H1 (cell line): ENCODE measurements around the gene BTBD16. TPM values are rescaled to one million over a fixed set of nuclear protein-coding genes. Genes with fewer than 3 reads are reported as not detected.

ENCODE experiments used
- polyA plus RNA-seq, 7 experiments: library from polyadenylated mRNA; depleted of rRNA in 3 of 7; stranded (reverse) in 5 of 7; unstranded in 2 of 7; fragments of >200 nt in 5 of 7; fragments of 200-250 nt in 2 of 7; gene quantifications; 1 replicate in 5 of 7; 2 replicates in 1 of 7; 4 replicates in 1 of 7; pipeline versions ENCODE4 v1.2.1 to v1.2.3, GENCODE V29; 2011 to 2013; ENCODE audit warnings: missing spikeins in 2 of 7, mixed read lengths in 2 of 7
- total RNA-seq: library from RNA; stranded (reverse); fragmentation: NEBNext Ultra II Directional; extraction: Animal tissue kit (Norgen Biotek cat#: 25700); gene quantifications from 2 replicates; pipeline ENCODE4 v1.2.1, GENCODE V29; 2021
- TF ChIP-seq, protein P1 (sequence below): fragments of 300-600 bp; sonication (generic); IDR thresholded peaks from 2 replicates; pipeline ENCODE4 v1.7.1; 2012; ENCODE audit warnings: low read length, moderate library complexity, mild to moderate bottlenecking, inconsistent platforms; ENCODE audit not compliant: insufficient replicate concordance

BTBD16 gene
- total and polyA plus RNA-seq, 2 of the 8 experiments (the other 6 are each of a cell fraction or from before 2014, with no cell fraction given), result 0.05 TPM; not detected in 1

DNA sequence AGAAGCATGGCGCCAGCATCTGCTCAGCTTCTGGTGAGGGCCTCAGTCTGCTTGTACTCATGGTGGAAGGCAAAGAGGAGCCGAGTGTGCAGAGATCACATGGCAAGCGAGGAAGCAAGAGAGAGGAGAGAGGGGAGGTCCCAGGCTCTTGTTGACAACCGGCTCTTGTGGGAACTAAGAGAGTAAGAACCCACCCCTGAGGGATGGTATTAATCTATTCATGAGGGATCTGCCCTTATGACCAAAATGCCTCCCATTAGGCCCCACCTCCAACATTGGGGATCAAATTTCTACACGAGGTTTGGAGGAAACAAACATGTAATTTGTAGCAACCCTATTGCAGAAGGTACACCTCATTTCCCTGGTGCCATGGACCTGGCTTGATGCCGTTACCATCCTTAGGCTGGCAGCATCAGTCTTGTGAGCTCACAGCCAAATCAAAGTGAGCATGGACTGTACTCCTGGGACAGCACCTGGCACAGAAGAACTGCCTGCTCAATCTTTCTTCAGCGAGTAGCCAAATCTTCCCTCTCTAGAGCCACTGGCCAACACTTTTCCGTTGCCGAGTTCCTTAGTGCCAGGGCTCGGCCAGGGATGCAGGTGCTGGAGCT lies 6.5 kb downstream of the BTBD16 start (continued):
- TF ChIP-seq, protein P1, sequence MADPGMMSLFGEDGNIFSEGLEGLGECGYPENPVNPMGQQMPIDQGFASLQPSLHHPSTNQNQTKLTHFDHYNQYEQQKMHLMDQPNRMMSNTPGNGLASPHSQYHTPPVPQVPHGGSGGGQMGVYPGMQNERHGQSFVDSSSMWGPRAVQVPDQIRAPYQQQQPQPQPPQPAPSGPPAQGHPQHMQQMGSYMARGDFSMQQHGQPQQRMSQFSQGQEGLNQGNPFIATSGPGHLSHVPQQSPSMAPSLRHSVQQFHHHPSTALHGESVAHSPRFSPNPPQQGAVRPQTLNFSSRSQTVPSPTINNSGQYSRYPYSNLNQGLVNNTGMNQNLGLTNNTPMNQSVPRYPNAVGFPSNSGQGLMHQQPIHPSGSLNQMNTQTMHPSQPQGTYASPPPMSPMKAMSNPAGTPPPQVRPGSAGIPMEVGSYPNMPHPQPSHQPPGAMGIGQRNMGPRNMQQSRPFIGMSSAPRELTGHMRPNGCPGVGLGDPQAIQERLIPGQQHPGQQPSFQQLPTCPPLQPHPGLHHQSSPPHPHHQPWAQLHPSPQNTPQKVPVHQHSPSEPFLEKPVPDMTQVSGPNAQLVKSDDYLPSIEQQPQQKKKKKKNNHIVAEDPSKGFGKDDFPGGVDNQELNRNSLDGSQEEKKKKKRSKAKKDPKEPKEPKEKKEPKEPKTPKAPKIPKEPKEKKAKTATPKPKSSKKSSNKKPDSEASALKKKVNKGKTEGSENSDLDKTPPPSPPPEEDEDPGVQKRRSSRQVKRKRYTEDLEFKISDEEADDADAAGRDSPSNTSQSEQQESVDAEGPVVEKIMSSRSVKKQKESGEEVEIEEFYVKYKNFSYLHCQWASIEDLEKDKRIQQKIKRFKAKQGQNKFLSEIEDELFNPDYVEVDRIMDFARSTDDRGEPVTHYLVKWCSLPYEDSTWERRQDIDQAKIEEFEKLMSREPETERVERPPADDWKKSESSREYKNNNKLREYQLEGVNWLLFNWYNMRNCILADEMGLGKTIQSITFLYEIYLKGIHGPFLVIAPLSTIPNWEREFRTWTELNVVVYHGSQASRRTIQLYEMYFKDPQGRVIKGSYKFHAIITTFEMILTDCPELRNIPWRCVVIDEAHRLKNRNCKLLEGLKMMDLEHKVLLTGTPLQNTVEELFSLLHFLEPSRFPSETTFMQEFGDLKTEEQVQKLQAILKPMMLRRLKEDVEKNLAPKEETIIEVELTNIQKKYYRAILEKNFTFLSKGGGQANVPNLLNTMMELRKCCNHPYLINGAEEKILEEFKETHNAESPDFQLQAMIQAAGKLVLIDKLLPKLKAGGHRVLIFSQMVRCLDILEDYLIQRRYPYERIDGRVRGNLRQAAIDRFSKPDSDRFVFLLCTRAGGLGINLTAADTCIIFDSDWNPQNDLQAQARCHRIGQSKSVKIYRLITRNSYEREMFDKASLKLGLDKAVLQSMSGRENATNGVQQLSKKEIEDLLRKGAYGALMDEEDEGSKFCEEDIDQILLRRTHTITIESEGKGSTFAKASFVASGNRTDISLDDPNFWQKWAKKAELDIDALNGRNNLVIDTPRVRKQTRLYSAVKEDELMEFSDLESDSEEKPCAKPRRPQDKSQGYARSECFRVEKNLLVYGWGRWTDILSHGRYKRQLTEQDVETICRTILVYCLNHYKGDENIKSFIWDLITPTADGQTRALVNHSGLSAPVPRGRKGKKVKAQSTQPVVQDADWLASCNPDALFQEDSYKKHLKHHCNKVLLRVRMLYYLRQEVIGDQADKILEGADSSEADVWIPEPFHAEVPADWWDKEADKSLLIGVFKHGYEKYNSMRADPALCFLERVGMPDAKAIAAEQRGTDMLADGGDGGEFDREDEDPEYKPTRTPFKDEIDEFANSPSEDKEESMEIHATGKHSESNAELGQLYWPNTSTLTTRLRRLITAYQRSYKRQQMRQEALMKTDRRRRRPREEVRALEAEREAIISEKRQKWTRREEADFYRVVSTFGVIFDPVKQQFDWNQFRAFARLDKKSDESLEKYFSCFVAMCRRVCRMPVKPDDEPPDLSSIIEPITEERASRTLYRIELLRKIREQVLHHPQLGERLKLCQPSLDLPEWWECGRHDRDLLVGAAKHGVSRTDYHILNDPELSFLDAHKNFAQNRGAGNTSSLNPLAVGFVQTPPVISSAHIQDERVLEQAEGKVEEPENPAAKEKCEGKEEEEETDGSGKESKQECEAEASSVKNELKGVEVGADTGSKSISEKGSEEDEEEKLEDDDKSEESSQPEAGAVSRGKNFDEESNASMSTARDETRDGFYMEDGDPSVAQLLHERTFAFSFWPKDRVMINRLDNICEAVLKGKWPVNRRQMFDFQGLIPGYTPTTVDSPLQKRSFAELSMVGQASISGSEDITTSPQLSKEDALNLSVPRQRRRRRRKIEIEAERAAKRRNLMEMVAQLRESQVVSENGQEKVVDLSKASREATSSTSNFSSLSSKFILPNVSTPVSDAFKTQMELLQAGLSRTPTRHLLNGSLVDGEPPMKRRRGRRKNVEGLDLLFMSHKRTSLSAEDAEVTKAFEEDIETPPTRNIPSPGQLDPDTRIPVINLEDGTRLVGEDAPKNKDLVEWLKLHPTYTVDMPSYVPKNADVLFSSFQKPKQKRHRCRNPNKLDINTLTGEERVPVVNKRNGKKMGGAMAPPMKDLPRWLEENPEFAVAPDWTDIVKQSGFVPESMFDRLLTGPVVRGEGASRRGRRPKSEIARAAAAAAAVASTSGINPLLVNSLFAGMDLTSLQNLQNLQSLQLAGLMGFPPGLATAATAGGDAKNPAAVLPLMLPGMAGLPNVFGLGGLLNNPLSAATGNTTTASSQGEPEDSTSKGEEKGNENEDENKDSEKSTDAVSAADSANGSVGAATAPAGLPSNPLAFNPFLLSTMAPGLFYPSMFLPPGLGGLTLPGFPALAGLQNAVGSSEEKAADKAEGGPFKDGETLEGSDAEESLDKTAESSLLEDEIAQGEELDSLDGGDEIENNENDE, result no peak
- TF ChIP-seq, all 59 proteins: peak for 0
